Calu3 (cell line): Measurements from ENCODE around the gene GPD1. TPM values are rescaled to one million over a fixed set of nuclear protein-coding genes. Genes with fewer than 3 reads are reported as not detected.

Experiments
- BruUV-seq: library from RNA; stranded (reverse); fragments of 400-500 nt; replicated peaks from 2 replicates; lab custom pipeline; 2021; lab: Mats Ljungman, UMichigan
- CTCF ChIA-PET: fragments of 300-600 bp; sonication (Branson Sonifier 250); formaldehyde crosslinking; loops from one replicate; lab custom pipeline; 2022; ENCODE audit warnings: antibody characterized with exemption; lab: Charles Lee
- DNase-seq: peaks from one replicate; pipeline ENCODE4 v3.0.0; 2022
- H3K27ac Mint-ChIP-seq: one replicate; pipeline ENCODE4 v1.8.0; 2022; ENCODE audit warnings: mixed read lengths; ENCODE audit not compliant: unreplicated experiment
- H3K27me3 Mint-ChIP-seq: one replicate; pipeline ENCODE4 v1.8.0; 2022; ENCODE audit warnings: mixed read lengths; ENCODE audit not compliant: unreplicated experiment
- H3K36me3 Mint-ChIP-seq: one replicate; pipeline ENCODE4 v1.8.0; 2022; ENCODE audit warnings: mild to moderate bottlenecking, moderate library complexity, mixed read lengths; ENCODE audit not compliant: insufficient read depth, unreplicated experiment
- H3K4me1 Mint-ChIP-seq: one replicate; pipeline ENCODE4 v1.8.0; 2022; ENCODE audit warnings: mild to moderate bottlenecking, low read depth, mixed read lengths; ENCODE audit not compliant: unreplicated experiment
- H3K4me3 Mint-ChIP-seq: one replicate; pipeline ENCODE4 v1.8.0; 2022; ENCODE audit warnings: mild to moderate bottlenecking, low read depth, moderate library complexity, mixed read lengths; ENCODE audit not compliant: unreplicated experiment
- H3K9me3 Mint-ChIP-seq: one replicate; pipeline ENCODE4 v1.8.0; 2022; ENCODE audit warnings: low read depth, mixed read lengths; ENCODE audit not compliant: unreplicated experiment
- CTCF ChIP-seq: fragments of 200-600 bp; IDR thresholded peaks from one replicate; pipeline ENCODE4 v1.8.0; 2022; ENCODE audit warnings: antibody characterized with exemption; ENCODE audit not compliant: unreplicated experiment
- intact Hi-C: fragments of 100-400 bp; cut with micrococcal nuclease; formaldehyde crosslinking; loops from one replicate; pipeline ENCODE4 v1.10.0; 2022; ENCODE audit not compliant: unreplicated experiment
- total RNA-seq: library from RNA; stranded (reverse); gene quantifications from 2 replicates; pipeline ENCODE4 v1.2.3, GENCODE V29; 2022

GPD1 gene
- total RNA-seq, 1 experiment from 2014 or later, result 0.21 TPM

DNA sequence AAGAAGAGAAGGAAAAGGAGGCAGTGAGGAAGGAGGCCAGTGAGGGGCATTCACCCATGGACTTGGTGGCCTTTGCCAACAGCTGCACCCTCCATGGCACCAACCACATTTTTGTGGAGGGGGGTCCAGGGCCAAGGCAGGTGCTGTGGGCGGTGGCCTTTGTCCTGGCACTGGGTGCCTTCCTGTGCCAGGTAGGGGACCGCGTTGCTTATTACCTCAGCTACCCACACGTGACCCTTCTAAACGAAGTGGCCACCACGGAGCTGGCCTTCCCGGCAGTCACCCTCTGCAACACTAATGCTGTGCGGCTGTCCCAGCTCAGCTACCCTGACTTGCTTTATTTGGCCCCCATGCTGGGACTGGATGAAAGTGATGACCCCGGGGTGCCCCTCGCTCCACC is 30.1 kb upstream of the GPD1 start:
- no peak overlapping the region for H3K27ac Mint-ChIP-seq
- intact Hi-C loops, result loop anchor here (5.0 to 10.0 kb wide), 2 partner anchors 206 to 241 kb away; no protein-coding TSS in a partner anchor
- no peak overlapping the region for H3K4me3 Mint-ChIP-seq
- no peak for TF ChIP-seq CTCF
- H3K36me3 Mint-ChIP-seq, result peaks cover 10% of the 10 kb centered on the region
- CTCF ChIA-PET, result no interaction called here
- DNase-seq, result no peak
- no TSS peak for BruUV-seq
- H3K9me3 Mint-ChIP-seq, result no peaks in the 10 kb centered on the region
- no peaks in the 10 kb centered on the region for H3K27me3 Mint-ChIP-seq
- peaks cover 17% of the 10 kb centered on the region for H3K4me1 Mint-ChIP-seq

GRCh38 chr12:50074936-50075807 is 28.6 kb upstream of the GPD1 start:
- Mint-ChIP-seq H3K4me3 (no peak overlapping the region), H3K36me3 (peaks cover 10% of the 10 kb centered on the region), H3K27me3 (no peaks in the 10 kb centered on the region), H3K4me1 (peaks cover 11% of the 10 kb centered on the region), H3K27ac (no peak overlapping the region), H3K9me3 (no peaks in the 10 kb centered on the region)
- no TSS peak for BruUV-seq
- peak; percentile 85 for DNase-seq
- CTCF ChIA-PET, result interaction anchor here (0.6 kb wide), 1 partner anchor 268 kb away, joined by 3 read pairs; no protein-coding TSS in a partner anchor
- peak; percentile 63 for TF ChIP-seq CTCF
- intact Hi-C loops, result loop anchor here (5.0 to 10.0 kb wide), 3 partner anchors 102 to 240 kb away; no protein-coding TSS in a partner anchor

GRCh38 chr12:50075808-50076170 is 28.0 kb upstream of the GPD1 start:
- DNase-seq, result no peak
- Mint-ChIP-seq H3K36me3 (peaks cover 6% of the 10 kb centered on the region), H3K9me3 (no peaks in the 10 kb centered on the region), H3K27ac (no peak overlapping the region), H3K4me1 (peaks cover 8% of the 10 kb centered on the region), H3K4me3 (no peak overlapping the region), H3K27me3 (no peaks in the 10 kb centered on the region)
- no TSS peak for BruUV-seq
- CTCF ChIA-PET, result no interaction called here
- intact Hi-C loops, result loop anchor here (5.0 to 10.0 kb wide), 2 partner anchors 102 to 239 kb away; no protein-coding TSS in a partner anchor
- no peak for TF ChIP-seq CTCF

- no TSS peak for BruUV-seq
- DNase-seq, result no peak
- intact Hi-C loops, result loop anchor here (5.0 to 10.0 kb wide), 2 partner anchors 100 to 238 kb away; no protein-coding TSS in a partner anchor
- H3K36me3 Mint-ChIP-seq, result peaks cover 4% of the 10 kb centered on the region
- no peak overlapping the region for H3K4me3 Mint-ChIP-seq
- H3K4me1 Mint-ChIP-seq, result peaks cover 8% of the 10 kb centered on the region
- CTCF ChIA-PET, result no interaction called here
- no peak for TF ChIP-seq CTCF
- H3K27me3 Mint-ChIP-seq, result no peaks in the 10 kb centered on the region
- H3K27ac Mint-ChIP-seq, result no peak overlapping the region
- H3K9me3 Mint-ChIP-seq, result no peaks in the 10 kb centered on the region
These were observed 26.7 kb upstream of the GPD1 start for GRCh38 chr12:50077099-50077498.
